Spleen (tissue), 11 donors: Measurements from ENCODE around the gene UNC13A. TPM values are rescaled to one million over a fixed set of nuclear protein-coding genes. Genes with fewer than 3 reads are reported as not detected.

ENCODE experiments used
- DNase-seq: peaks from one replicate; pipeline ENCODE4 v3.0.0-alpha.2; 2020
- H3K27ac ChIP-seq, 8 donors: fragments of 200-600 bp; sonication (generic) in 7 of 8; 1 replicate in 4 of 8; 2 replicates in 4 of 8; pipeline versions ENCODE4 v1.5.0 to v1.8.0; 2016 to 2021; ENCODE audit warnings: inconsistent platforms in 4 of 8, mild to moderate bottlenecking in 4 of 8, moderate library complexity in 1 of 8
- H3K27me3 ChIP-seq, 7 donors: fragments of 200-600 bp; sonication (generic) in 6 of 7; replicated peaks in 1 of 7; 1 replicate in 4 of 7; 2 replicates in 3 of 7; pipeline versions ENCODE4 v1.5.0 to v1.8.0; 2016 to 2021; ENCODE audit warnings: inconsistent platforms in 3 of 7, mild to moderate bottlenecking in 1 of 7
- H3K36me3 ChIP-seq, 6 donors: fragments of 200-600 bp; sonication (generic) in 5 of 6; 1 replicate in 4 of 6; 2 replicates in 2 of 6; pipeline versions ENCODE4 v1.5.0 to v1.8.0; 2016 to 2021; ENCODE audit warnings: inconsistent platforms in 2 of 6
- H3K4me1 ChIP-seq, 6 donors: fragments of 200-600 bp; sonication (generic) in 5 of 6; 1 replicate in 3 of 6; 2 replicates in 3 of 6; pipeline versions ENCODE4 v1.5.0 to v1.8.0; 2016 to 2021; ENCODE audit warnings: inconsistent platforms in 3 of 6
- H3K4me3 ChIP-seq, 8 donors: fragments of 200-600 bp; sonication (generic) in 7 of 8; 1 replicate in 4 of 8; 2 replicates in 4 of 8; pipeline versions ENCODE4 v1.5.0 to v1.8.0; 2016 to 2021; ENCODE audit warnings: inconsistent platforms in 4 of 8, mild to moderate bottlenecking in 4 of 8, moderate library complexity in 2 of 8
- H3K9me3 ChIP-seq, 8 donors: fragments of 200-600 bp; sonication (generic) in 7 of 8; 1 replicate in 4 of 8; 2 replicates in 4 of 8; pipeline versions ENCODE4 v1.5.0 to v1.8.0; 2016 to 2021; ENCODE audit warnings: inconsistent platforms in 4 of 8
- POLR2A ChIP-seq, 3 donors: fragments of 450-650 bp; IDR thresholded peaks; one replicate each; pipeline ENCODE4 v1.5.1; 2017; ENCODE audit warnings: antibody characterized with exemption in 3 of 3, mild to moderate bottlenecking in 1 of 3
- POLR2AphosphoS5 ChIP-seq, 3 donors: sonication (generic); formaldehyde crosslinking; IDR thresholded peaks; one replicate each; pipeline ENCODE4 v1.5.1; 2017; ENCODE audit warnings: antibody characterized with exemption in 3 of 3
- WGBS, 5 donors: extraction: QIAGEN DNeasy Blood & Tissue Kit in 3 of 5; methylation state at CpG; one replicate each; pipeline versions ENCODE4 v1.1.5 to v1.1.7; 2013 to 2018; 5-methylcytosine and 5-hydroxymethylcytosine counted together
- intact Hi-C: fragments of 100-400 bp; cut with DNase I; formaldehyde crosslinking; loops from one replicate; pipeline ENCODE4 v1.15.0; 2023; ENCODE audit warnings: low total_unique reads
- polyA plus RNA-seq, 3 donors: library from polyadenylated mRNA; stranded (reverse); fragments of 200-250 nt; gene quantifications; one replicate each; pipeline ENCODE4 v1.2.1, GENCODE V29; 2013
- total RNA-seq, 7 donors: library from RNA; depleted of rRNA in 3 of 7; stranded (reverse); fragments of >200 nt in 3 of 7; fragmentation: NEBNext Ultra II Directional in 4 of 7; extraction: Animal tissue kit (Norgen Biotek cat#: 25700) in 4 of 7; gene quantifications; one replicate each; pipeline versions ENCODE4 v1.1.0 to v1.2.1, GENCODE V29; 2016 to 2021
- TF ChIP-seq, protein P1 (sequence below), 11 experiments: fragments of 200-600 bp in 7 of 11; fragments of 450-650 bp in 4 of 11; sonication (generic) in 4 of 11; IDR thresholded peaks in 8 of 11; conservative IDR thresholded peaks in 3 of 11; 1 replicate in 7 of 11; 2 replicates in 4 of 11; pipeline versions ENCODE4 v1.4.0 to v1.8.0; 2016 to 2021; ENCODE audit warnings: antibody characterized with exemption in 11 of 11, inconsistent platforms in 4 of 11, mild to moderate bottlenecking in 1 of 11
- donor health status: healthy with polysubstance abuse.
- donor health status: DM: no; HTN: no; CAD: no; lungs with moderate emphysema.
- donor health status: DM: no; HTN: no; CAD: no.
- donor health status: Bipolar disorder and iron deficiency.
- donor health status: healthy.
- donor health status: DM: no; HTN: no; CAD: no.
- donor health status: DM: yes; HTN: yes; CAD: no.

UNC13A gene
- total and polyA plus RNA-seq, 10 donors: 0.73 to 10.7 (median 5.0) TPM

DNA sequence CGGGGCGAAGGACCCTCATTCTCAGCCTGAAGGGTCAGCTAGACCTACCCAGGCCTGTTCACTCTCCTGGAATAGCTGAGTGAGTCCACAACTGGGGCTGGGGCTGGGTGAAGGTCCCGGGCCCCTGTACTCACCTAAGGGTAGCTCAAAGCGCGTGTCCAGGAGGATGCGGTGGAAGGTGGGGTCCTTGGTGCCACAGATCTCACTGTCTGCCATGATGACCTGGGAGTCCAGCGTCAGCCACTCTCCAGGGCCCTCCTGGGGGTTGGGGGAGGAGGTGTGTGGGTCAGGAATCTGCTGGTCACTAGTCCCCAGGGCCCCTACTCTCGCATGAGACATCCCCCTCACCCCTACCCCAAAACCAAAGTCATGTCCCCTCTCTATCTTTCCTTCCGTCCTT is 18.7 kb downstream of the UNC13A start:
- DNase-seq: no peak
- H3K36me3 ChIP-seq: no peaks in the 10 kb centered on the region
- H3K4me3 ChIP-seq: no peak overlapping the region
- peaks cover 0 to 10% (median 0%) of the 10 kb centered on the region in 7 donors for H3K27me3 ChIP-seq
- H3K27ac ChIP-seq: no peak overlapping the region
- H3K4me1 ChIP-seq: peaks cover 0 to 5% (median 0%) of the 10 kb centered on the region in 6 donors
- 76 to 87% (median 78%) methylated on average over 9 of the region's 9 CpGs for WGBS, 5 donors
- H3K9me3 ChIP-seq: peaks cover 0 to 15% (median 12%) of the 10 kb centered on the region in 8 donors
- intact Hi-C loops: no loop called here
- TF ChIP-seq POLR2A (IDR thresholded peaks at IDR 0.05) (no peak), POLR2AphosphoS5 (IDR thresholded peaks at IDR 0.05) (no peak)
- TF ChIP-seq, protein P1, sequence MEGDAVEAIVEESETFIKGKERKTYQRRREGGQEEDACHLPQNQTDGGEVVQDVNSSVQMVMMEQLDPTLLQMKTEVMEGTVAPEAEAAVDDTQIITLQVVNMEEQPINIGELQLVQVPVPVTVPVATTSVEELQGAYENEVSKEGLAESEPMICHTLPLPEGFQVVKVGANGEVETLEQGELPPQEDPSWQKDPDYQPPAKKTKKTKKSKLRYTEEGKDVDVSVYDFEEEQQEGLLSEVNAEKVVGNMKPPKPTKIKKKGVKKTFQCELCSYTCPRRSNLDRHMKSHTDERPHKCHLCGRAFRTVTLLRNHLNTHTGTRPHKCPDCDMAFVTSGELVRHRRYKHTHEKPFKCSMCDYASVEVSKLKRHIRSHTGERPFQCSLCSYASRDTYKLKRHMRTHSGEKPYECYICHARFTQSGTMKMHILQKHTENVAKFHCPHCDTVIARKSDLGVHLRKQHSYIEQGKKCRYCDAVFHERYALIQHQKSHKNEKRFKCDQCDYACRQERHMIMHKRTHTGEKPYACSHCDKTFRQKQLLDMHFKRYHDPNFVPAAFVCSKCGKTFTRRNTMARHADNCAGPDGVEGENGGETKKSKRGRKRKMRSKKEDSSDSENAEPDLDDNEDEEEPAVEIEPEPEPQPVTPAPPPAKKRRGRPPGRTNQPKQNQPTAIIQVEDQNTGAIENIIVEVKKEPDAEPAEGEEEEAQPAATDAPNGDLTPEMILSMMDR (IDR thresholded peaks at IDR 0.05 in 8 of 11, conservative IDR thresholded peaks at IDR 0.05 in 3 of 11): no peak

DNA sequence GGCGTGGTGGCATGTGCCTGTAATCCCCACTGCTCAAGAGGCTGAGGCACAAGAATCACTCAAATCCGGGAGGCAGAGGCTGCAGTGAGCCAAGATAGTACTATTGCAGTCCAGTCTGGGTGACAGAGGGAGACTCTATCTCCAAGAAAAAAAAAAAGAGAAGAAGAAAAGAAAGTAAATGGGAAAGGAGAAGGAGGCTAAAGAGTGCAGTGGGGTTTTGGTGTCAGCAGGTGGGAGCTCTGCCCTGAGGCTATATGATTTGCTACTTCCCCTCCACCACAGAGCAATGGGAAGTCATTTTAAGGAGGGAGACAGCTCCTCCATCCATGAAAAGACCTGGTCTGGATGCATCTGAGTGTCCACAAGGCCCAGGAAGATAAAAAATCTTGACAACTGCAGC is 23.1 kb downstream of the UNC13A start:
- Histone ChIP-seq H3K27ac (no peak overlapping the region), H3K9me3 (peaks cover 0 to 27% (median 16%) of the 10 kb centered on the region in 8 donors), H3K4me1 (no peaks in the 10 kb centered on the region), H3K4me3 (no peak overlapping the region), H3K27me3 (peaks cover 0 to 18% (median 0%) of the 10 kb centered on the region in 7 donors), H3K36me3 (no peaks in the 10 kb centered on the region)
- TF ChIP-seq, protein P1 (IDR thresholded peaks at IDR 0.05 in 8 of 11, conservative IDR thresholded peaks at IDR 0.05 in 3 of 11): no peak
- TF ChIP-seq POLR2AphosphoS5 (IDR thresholded peaks at IDR 0.05): no peak
- no peak for TF ChIP-seq POLR2A (IDR thresholded peaks at IDR 0.05)
- no peak for DNase-seq
- WGBS, 5 donors: 68 to 94% (median 84%) methylated on average over 2 of the region's 2 CpGs
- intact Hi-C loops: no loop called here

DNA sequence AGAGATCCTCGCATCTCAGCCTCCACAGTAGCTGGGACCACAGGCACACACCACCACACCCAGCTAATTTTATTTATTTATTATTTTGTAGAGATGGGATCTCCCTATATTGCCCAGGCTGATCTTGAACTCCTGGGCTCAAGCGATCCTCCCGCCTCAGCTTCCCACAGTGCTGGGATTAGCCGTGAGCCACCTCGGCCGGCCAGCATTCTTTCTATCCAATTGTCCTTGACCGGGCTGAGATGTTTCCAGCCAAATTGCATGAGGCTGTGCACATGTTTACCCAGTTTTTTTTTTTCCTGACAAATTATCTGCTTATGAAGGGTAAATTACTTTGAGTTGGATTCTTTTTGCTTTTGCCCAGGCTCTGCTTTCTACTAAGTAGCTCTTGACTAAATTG is 28.2 kb downstream of the UNC13A start:
- H3K36me3 ChIP-seq: no peaks in the 10 kb centered on the region
- peaks cover 0 to 19% (median 8%) of the 10 kb centered on the region in 8 donors for H3K9me3 ChIP-seq
- TF ChIP-seq, protein P1 (IDR thresholded peaks at IDR 0.05 in 8 of 11, conservative IDR thresholded peaks at IDR 0.05 in 3 of 11): no peak
- no peak for TF ChIP-seq POLR2A (IDR thresholded peaks at IDR 0.05)
- no peak for TF ChIP-seq POLR2AphosphoS5 (IDR thresholded peaks at IDR 0.05)
- 74 to 80% (median 78%) methylated on average over 7 of the region's 7 CpGs for WGBS, 5 donors
- intact Hi-C loops: no loop called here
- H3K27me3 ChIP-seq: peaks cover 0 to 23% (median 0%) of the 10 kb centered on the region in 7 donors
- H3K4me1 ChIP-seq: no peaks in the 10 kb centered on the region
- no peak for DNase-seq
- no peak overlapping the region for H3K4me3 ChIP-seq
- H3K27ac ChIP-seq: peak overlapping the region in 1 of 8 donors; percentile 25

DNA sequence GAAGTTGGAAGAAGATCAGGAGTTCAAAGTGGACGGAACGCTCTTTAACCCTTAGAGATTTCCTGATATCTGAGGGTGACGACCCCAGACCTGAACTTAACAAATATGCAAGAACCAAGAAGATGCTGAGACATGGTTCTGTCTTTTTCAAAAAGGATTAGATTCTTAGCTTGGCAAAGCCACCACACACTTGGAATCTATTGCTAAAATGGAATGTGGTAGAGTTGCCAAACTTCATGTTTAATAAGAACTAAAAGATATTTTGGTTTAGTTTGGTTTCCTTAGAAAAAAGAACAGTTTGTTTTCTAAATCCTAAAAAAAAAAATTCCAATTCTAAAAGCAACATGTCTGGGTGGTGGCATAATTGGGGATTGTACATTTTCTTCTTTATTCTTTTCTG is 29.5 kb downstream of the UNC13A start:
- H3K4me1 ChIP-seq: no peaks in the 10 kb centered on the region
- no peak overlapping the region for H3K27ac ChIP-seq
- intact Hi-C loops: no loop called here
- H3K9me3 ChIP-seq: peaks cover 0 to 5% (median 0%) of the 10 kb centered on the region in 8 donors
- H3K4me3 ChIP-seq: no peak overlapping the region
- H3K36me3 ChIP-seq: no peaks in the 10 kb centered on the region
- 41 to 62% (median 52%) methylated on average over 3 of the region's 3 CpGs for WGBS, 5 donors
- TF ChIP-seq, protein P1 (IDR thresholded peaks at IDR 0.05 in 8 of 11, conservative IDR thresholded peaks at IDR 0.05 in 3 of 11): no peak
- TF ChIP-seq POLR2A (IDR thresholded peaks at IDR 0.05): no peak
- no peak for TF ChIP-seq POLR2AphosphoS5 (IDR thresholded peaks at IDR 0.05)
- peaks cover 0 to 23% (median 0%) of the 10 kb centered on the region in 7 donors for H3K27me3 ChIP-seq
- DNase-seq: no peak
